GM12878 (cell line): ENCODE data around the gene NLN. TPM values are rescaled to one million over a fixed set of nuclear protein-coding genes. Genes with fewer than 3 reads are reported as not detected.

Experiments
- ATAC-seq: fragments of 200-7000 bp; cut with Tn5 transposase; 3 replicates; pipeline ENCODE4 v1.9.1; 2020; ENCODE audit warnings: mild to moderate bottlenecking, moderate library complexity
- BruUV-seq: library from RNA; stranded (reverse); fragments of 400-500 nt; replicated peaks from 2 replicates; lab custom pipeline; 2021; lab: Mats Ljungman, UMichigan
- CTCF ChIA-PET: fragments of 300-600 bp; sonication (Branson Sonifier 250); formaldehyde crosslinking; extraction: SDS; loops from one replicate; lab custom pipeline; 2021; ENCODE audit warnings: inconsistent platforms; lab: Yijun Ruan, JAX
- POLR2A ChIA-PET: fragments of 350-600 bp; formaldehyde crosslinking; extraction: SDS; loops from one replicate; lab custom pipeline; 2021; ENCODE audit warnings: inconsistent platforms; lab: Charles Lee
- RAD21 ChIA-PET: fragments of 300-600 bp; sonication (Branson Sonifier 250); formaldehyde crosslinking; loops from one replicate; lab custom pipeline; 2023; ENCODE audit warnings: antibody characterized with exemption; ENCODE audit not compliant: unreplicated experiment; lab: Charles Lee
- SMC1A ChIA-PET: fragments of 300-600 bp; sonication (Branson Sonifier 250); formaldehyde crosslinking; loops from one replicate; lab custom pipeline; 2023; ENCODE audit not compliant: unreplicated experiment, uncharacterized antibody; lab: Charles Lee
- DNase-seq: peaks from one replicate; pipeline ENCODE4 v3.0.0-alpha.2; 2011; ENCODE audit warnings: low read depth, low spot score
- FAIRE-seq: peaks from 3 replicates; lab custom pipeline; 2011; peaks lifted over from hg19 to GRCh38; lab: Jason Lieb, UNC
- H2AFZ ChIP-seq: 2 replicates; pipeline ENCODE4 v1.6.0; 2011; ENCODE audit warnings: low read depth, low read length, control low read depth; ENCODE audit not compliant: control insufficient read depth
- H3K27ac ChIP-seq: 2 replicates; pipeline ENCODE4 v1.5.1; 2011; ENCODE audit warnings: control low read depth; ENCODE audit not compliant: control insufficient read depth, insufficient read depth
- H3K27me3 ChIP-seq, 2 experiments: replicated peaks in 1 of 2; 2 replicates each; pipeline versions ENCODE4 v1.6.0 to v1.6.1; 2011; ENCODE audit warnings: low read length in 1 of 2; ENCODE audit not compliant: control insufficient read depth in 2 of 2, insufficient read depth in 2 of 2
- H3K36me3 ChIP-seq, 2 experiments: 2 replicates each; pipeline ENCODE4 v1.5.1; 2011; ENCODE audit warnings: low read length in 1 of 2; ENCODE audit not compliant: control insufficient read depth in 2 of 2, insufficient read depth in 2 of 2
- H3K4me1 ChIP-seq: 2 replicates; pipeline ENCODE4 v1.6.1; 2011; ENCODE audit warnings: mild to moderate bottlenecking, low read length, moderate library complexity, mixed read lengths; ENCODE audit not compliant: control insufficient read depth, insufficient read depth
- H3K4me2 ChIP-seq: 2 replicates; pipeline ENCODE4 v1.6.0; 2011; ENCODE audit warnings: control low read depth; ENCODE audit not compliant: control insufficient read depth, insufficient read depth
- H3K4me3 ChIP-seq: fragments of 200-600 bp; sonication (generic); 2 replicates; pipeline ENCODE4 v1.5.1; 2016
- H3K79me2 ChIP-seq: 2 replicates; pipeline ENCODE4 v1.6.0; 2011; ENCODE audit warnings: low read length; ENCODE audit not compliant: control insufficient read depth, insufficient read depth
- H3K9ac ChIP-seq: 2 replicates; pipeline ENCODE4 v1.8.0; 2011; ENCODE audit warnings: low read length, control low read depth, mixed read lengths; ENCODE audit not compliant: control insufficient read depth, insufficient read depth
- H3K9me3 ChIP-seq: replicated peaks from 3 replicates; pipeline ENCODE4 v1.5.1; 2011; ENCODE audit warnings: mild to moderate bottlenecking, low read length; ENCODE audit not compliant: control insufficient read depth, insufficient read depth
- H4K20me1 ChIP-seq: 2 replicates; pipeline ENCODE4 v1.6.0; 2011; ENCODE audit not compliant: control insufficient read depth, insufficient read depth
- BMI1 ChIP-seq: fragments of 450-650 bp; IDR thresholded peaks from 2 replicates; pipeline ENCODE4 v1.6.1; 2016; ENCODE audit warnings: mild to moderate bottlenecking, moderate library complexity, borderline replicate concordance
- CEBPB ChIP-seq, 2 experiments: fragments of 150-350 bp in 1 of 2; IDR thresholded peaks; 2 replicates each; pipeline ENCODE4 v1.6.1; 2012 to 2014; ENCODE audit warnings: low read depth in 2 of 2, low read length in 2 of 2, borderline replicate concordance in 1 of 2, inconsistent platforms in 1 of 2
- CHD1 ChIP-seq: IDR thresholded peaks from 2 replicates; pipeline ENCODE4 v1.6.1; 2012; ENCODE audit warnings: low read depth, low read length, improper control_type of control experiment
- EP300 ChIP-seq, 2 experiments: fragments of 150-350 bp in 1 of 2; IDR thresholded peaks; 2 replicates each; pipeline ENCODE4 v1.6.1; 2011 to 2012; ENCODE audit warnings: low read depth in 2 of 2, low read length in 2 of 2, borderline replicate concordance in 1 of 2, improper control_type of control experiment in 1 of 2, inconsistent platforms in 1 of 2; ENCODE audit not compliant: control insufficient read depth in 1 of 2
- ETV6 ChIP-seq, 2 experiments: fragments of 450-650 bp in 1 of 2; IDR thresholded peaks in 1 of 2; conservative IDR thresholded peaks in 1 of 2; 2 replicates each; pipeline ENCODE4 v1.6.1; 2014; ENCODE audit warnings: antibody characterized with exemption in 1 of 2, borderline replicate concordance in 1 of 2, low read depth in 1 of 2, mild to moderate bottlenecking in 1 of 2, moderate library complexity in 1 of 2
- MEF2B ChIP-seq: fragments of 450-650 bp; IDR thresholded peaks from 2 replicates; pipeline ENCODE4 v1.6.1; 2018; ENCODE audit warnings: mild to moderate bottlenecking, moderate library complexity; ENCODE audit not compliant: partially characterized antibody, poor library complexity, severe bottlenecking
- MTA3 ChIP-seq: IDR thresholded peaks from 2 replicates; pipeline ENCODE4 v1.6.1; 2012; ENCODE audit warnings: low read length, inconsistent platforms, borderline replicate concordance
- PML ChIP-seq: IDR thresholded peaks from 2 replicates; pipeline ENCODE4 v1.6.1; 2012; ENCODE audit warnings: low read length, inconsistent platforms
- ZNF622 ChIP-seq: fragments of 450-650 bp; IDR thresholded peaks from 2 replicates; pipeline ENCODE4 v1.6.1; 2017; ENCODE audit warnings: mild to moderate bottlenecking, inconsistent platforms
- ZSCAN29 ChIP-seq: fragments of 450-650 bp; IDR thresholded peaks from 2 replicates; pipeline ENCODE4 v1.6.1; 2017; ENCODE audit warnings: mild to moderate bottlenecking, moderate library complexity
- WGBS: methylation state at CpG from one replicate; pipeline ENCODE4 v1.1.6; 2016; ENCODE audit warnings: low lambda C conversion rate; ENCODE audit not compliant: insufficient replicate concordance, insufficient coverage; ENCODE audit errors: missing lambda C conversion rate; 5-methylcytosine and 5-hydroxymethylcytosine counted together
- in situ Hi-C: fragments of 300-500 bp; cut with MboI; formaldehyde crosslinking; loops from 9 replicates; pipeline ENCODE4 v1.14.3; 2018; ENCODE audit warnings: mixed read lengths
- intact Hi-C: fragments of 100-400 bp; cut with micrococcal nuclease; formaldehyde crosslinking; loops from one replicate; pipeline ENCODE4 v1.14.2; 2022; ENCODE audit not compliant: unreplicated experiment
- polyA plus RNA-seq, 11 experiments: library from polyadenylated mRNA; depleted of rRNA in 4 of 11; unstranded in 6 of 11; stranded (reverse) in 5 of 11; fragments of >200 nt; fragmentation: Nextera tagmentation in 4 of 11; fragmentation: Illumina TruSeq in 1 of 11; extraction: Ambion mirVana in 4 of 11; extraction: Trizol in 1 of 11; gene quantifications; 1 replicate in 1 of 11; 2 replicates in 10 of 11; pipeline versions ENCODE4 v1.2.1 to v1.2.3, GENCODE V29; 2011 to 2016; ENCODE audit warnings: inconsistent platforms in 2 of 11, missing spikeins in 2 of 11, low read depth in 1 of 11
- total RNA-seq, 4 experiments: library from RNA; depleted of rRNA in 3 of 4; stranded (reverse); fragments of >200 nt in 3 of 4; fragmentation: Illumina TruSeq in 1 of 4; extraction: Trizol in 1 of 4; gene quantifications; 2 replicates each; pipeline versions ENCODE4 v1.2.1 to v1.2.3, GENCODE V29; 2013 to 2021
- TF ChIP-seq, protein P1 (sequence below): fragments of 450-650 bp; IDR thresholded peaks from 2 replicates; pipeline ENCODE4 v1.6.1; 2017; ENCODE audit warnings: low read depth, mild to moderate bottlenecking, moderate library complexity
- TF ChIP-seq, protein P2 (sequence below): fragments of 450-650 bp; IDR thresholded peaks from 2 replicates; pipeline ENCODE4 v1.6.1; 2017; ENCODE audit warnings: mild to moderate bottlenecking, moderate library complexity
- TF ChIP-seq, protein P3 (sequence below): fragments of 450-650 bp; IDR thresholded peaks from 2 replicates; pipeline ENCODE4 v1.6.1; 2018; ENCODE audit warnings: borderline replicate concordance, mild to moderate bottlenecking; ENCODE audit not compliant: partially characterized antibody

The NLN gene
- total and polyA plus RNA-seq, 10 of the 15 experiments (the other 5 are each of a cell fraction or from before 2014, with no cell fraction given): 6.8 to 56.9 (median 33.3) TPM

DNA sequence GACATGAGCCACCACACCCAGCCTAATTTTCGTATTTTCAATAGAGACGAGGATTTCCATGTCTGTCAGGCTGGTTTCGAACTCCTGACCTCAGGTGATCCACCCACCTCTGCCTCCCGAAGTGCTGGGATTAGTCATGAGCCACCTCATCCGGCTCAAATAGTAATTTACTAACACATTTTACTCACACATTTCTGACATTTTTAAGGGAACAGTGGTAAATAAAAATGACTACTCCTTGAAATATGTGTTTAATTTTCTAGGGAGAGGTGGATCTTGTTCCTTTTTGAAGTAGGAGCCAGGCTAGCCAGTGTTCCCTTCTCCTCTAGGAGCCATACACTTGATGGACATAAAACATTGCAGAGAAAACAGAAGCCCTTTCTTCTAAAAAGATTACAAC, 149.2 kb downstream of the NLN start:
- no peak for DNase-seq
- Histone ChIP-seq H4K20me1 (no peaks in the 10 kb centered on the region), H3K79me2 (no peaks in the 10 kb centered on the region), H3K4me1 (no peaks in the 10 kb centered on the region), H3K4me2 (no peak overlapping the region), H2AFZ (no peak overlapping the region), H3K27ac (no peak overlapping the region), H3K36me3 (no peaks in the 10 kb centered on the region), H3K27me3 (no peaks in the 10 kb centered on the region), H3K9me3 (no peaks in the 10 kb centered on the region), H3K4me3 (no peak overlapping the region), H3K9ac (no peak overlapping the region)
- ChIA-PET RAD21 (no interaction called here), POLR2A (no interaction called here), CTCF (no interaction called here), SMC1A (no interaction called here)
- no TSS peak for BruUV-seq
- no peak for FAIRE-seq
- 36% methylated on average over 5 of the region's 5 CpGs for WGBS
- ATAC-seq: no peak
- intact Hi-C loops: no loop called here
- in situ Hi-C loops: no loop called here
- TF ChIP-seq, protein P1, sequence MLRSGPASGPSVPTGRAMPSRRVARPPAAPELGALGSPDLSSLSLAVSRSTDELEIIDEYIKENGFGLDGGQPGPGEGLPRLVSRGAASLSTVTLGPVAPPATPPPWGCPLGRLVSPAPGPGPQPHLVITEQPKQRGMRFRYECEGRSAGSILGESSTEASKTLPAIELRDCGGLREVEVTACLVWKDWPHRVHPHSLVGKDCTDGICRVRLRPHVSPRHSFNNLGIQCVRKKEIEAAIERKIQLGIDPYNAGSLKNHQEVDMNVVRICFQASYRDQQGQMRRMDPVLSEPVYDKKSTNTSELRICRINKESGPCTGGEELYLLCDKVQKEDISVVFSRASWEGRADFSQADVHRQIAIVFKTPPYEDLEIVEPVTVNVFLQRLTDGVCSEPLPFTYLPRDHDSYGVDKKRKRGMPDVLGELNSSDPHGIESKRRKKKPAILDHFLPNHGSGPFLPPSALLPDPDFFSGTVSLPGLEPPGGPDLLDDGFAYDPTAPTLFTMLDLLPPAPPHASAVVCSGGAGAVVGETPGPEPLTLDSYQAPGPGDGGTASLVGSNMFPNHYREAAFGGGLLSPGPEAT: no peak
- TF ChIP-seq BMI1 (no peak), CEBPB (IDR thresholded peaks at IDR 0.05; ENCODE audit: borderline replicate concordance in 1 of 2, low read depth in 2 of 2, low read length in 2 of 2) (no peak), CHD1 (no peak), PML (no peak), EP300 (IDR thresholded peaks at IDR 0.05; ENCODE audit: borderline replicate concordance in 1 of 2, control insufficient read depth in 1 of 2, low read depth in 2 of 2, low read length in 2 of 2) (no peak), ETV6 (conservative IDR thresholded peaks at IDR 0.05 in 1 of 2, IDR thresholded peaks at IDR 0.05 in 1 of 2; ENCODE audit: borderline replicate concordance in 1 of 2, low read depth in 1 of 2) (no peak), MEF2B (no peak), MTA3 (no peak), ZSCAN29 (no peak), ZNF622 (no peak)
- TF ChIP-seq, protein P2, sequence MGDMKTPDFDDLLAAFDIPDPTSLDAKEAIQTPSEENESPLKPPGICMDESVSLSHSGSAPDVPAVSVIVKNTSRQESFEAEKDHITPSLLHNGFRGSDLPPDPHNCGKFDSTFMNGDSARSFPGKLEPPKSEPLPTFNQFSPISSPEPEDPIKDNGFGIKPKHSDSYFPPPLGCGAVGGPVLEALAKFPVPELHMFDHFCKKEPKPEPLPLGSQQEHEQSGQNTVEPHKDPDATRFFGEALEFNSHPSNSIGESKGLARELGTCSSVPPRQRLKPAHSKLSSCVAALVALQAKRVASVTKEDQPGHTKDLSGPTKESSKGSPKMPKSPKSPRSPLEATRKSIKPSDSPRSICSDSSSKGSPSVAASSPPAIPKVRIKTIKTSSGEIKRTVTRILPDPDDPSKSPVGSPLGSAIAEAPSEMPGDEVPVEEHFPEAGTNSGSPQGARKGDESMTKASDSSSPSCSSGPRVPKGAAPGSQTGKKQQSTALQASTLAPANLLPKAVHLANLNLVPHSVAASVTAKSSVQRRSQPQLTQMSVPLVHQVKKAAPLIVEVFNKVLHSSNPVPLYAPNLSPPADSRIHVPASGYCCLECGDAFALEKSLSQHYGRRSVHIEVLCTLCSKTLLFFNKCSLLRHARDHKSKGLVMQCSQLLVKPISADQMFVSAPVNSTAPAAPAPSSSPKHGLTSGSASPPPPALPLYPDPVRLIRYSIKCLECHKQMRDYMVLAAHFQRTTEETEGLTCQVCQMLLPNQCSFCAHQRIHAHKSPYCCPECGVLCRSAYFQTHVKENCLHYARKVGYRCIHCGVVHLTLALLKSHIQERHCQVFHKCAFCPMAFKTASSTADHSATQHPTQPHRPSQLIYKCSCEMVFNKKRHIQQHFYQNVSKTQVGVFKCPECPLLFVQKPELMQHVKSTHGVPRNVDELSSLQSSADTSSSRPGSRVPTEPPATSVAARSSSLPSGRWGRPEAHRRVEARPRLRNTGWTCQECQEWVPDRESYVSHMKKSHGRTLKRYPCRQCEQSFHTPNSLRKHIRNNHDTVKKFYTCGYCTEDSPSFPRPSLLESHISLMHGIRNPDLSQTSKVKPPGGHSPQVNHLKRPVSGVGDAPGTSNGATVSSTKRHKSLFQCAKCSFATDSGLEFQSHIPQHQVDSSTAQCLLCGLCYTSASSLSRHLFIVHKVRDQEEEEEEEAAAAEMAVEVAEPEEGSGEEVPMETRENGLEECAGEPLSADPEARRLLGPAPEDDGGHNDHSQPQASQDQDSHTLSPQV: no peak
- TF ChIP-seq, protein P3, sequence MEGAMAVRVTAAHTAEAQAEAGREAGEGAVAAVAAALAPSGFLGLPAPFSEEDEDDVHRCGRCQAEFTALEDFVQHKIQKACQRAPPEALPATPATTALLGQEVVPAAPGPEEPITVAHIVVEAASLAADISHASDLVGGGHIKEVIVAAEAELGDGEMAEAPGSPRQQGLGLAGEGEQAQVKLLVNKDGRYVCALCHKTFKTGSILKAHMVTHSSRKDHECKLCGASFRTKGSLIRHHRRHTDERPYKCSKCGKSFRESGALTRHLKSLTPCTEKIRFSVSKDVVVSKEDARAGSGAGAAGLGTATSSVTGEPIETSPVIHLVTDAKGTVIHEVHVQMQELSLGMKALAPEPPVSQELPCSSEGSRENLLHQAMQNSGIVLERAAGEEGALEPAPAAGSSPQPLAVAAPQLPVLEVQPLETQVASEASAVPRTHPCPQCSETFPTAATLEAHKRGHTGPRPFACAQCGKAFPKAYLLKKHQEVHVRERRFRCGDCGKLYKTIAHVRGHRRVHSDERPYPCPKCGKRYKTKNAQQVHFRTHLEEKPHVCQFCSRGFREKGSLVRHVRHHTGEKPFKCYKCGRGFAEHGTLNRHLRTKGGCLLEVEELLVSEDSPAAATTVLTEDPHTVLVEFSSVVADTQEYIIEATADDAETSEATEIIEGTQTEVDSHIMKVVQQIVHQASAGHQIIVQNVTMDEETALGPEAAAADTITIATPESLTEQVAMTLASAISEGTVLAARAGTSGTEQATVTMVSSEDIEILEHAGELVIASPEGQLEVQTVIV: no peak
